DND-41 (cell line): ENCODE data around the gene FARP1.

Experiments used
- CTCF ChIP-seq: IDR thresholded peaks from 2 replicates; pipeline ENCODE4 v1.5.1; 2012; ENCODE audit warnings: borderline replicate concordance, low read length, moderate library complexity, mild to moderate bottlenecking; ENCODE audit not compliant: poor library complexity, severe bottlenecking; ENCODE audit errors: extremely low read depth
- EZH2 ChIP-seq: IDR thresholded peaks from 3 replicates; pipeline ENCODE4 v1.6.1; 2012; ENCODE audit warnings: borderline replicate concordance, low read depth, mild to moderate bottlenecking, moderate library complexity, low read length, inconsistent platforms; ENCODE audit not compliant: severe bottlenecking

DNA sequence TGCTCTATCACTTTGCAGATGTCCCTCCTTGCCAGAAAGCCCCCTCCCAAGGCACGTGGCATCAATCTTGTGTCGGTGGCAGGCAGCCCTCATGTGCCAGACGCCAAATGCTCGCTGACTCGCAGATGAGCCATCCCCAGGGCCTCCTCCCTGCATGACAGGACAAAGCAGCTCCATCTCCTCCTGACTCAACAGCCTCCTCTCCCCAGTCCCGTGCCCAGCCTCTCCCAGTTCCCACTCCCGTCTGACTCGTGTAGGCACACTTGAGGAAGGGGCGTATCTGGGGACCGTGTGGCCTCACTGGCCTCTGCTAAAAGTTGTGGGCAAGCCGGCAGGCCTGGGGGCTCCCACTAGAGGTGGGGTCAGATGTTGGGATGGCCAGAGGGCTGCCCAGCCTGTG, 300.4 kb downstream of the FARP1 start:
- TF ChIP-seq EZH2 (no peak), CTCF (no peak)
